Keratinocyte (primary cell): ENCODE results near the gene MID1. TPM values are rescaled to one million over a fixed set of nuclear protein-coding genes. Genes with fewer than 3 reads are reported as not detected.

Experiments used
- DNase-seq: peaks from one replicate; pipeline ENCODE4 v3.0.0-alpha.2; 2011; ENCODE audit warnings: low read depth, missing footprints, low spot score
- FAIRE-seq: peaks from 2 replicates; lab custom pipeline; 2011; peaks lifted over from hg19 to GRCh38; lab: Jason Lieb, UNC
- H2AFZ ChIP-seq: 2 replicates; pipeline ENCODE4 v1.6.0; 2012; ENCODE audit warnings: low read length, control low read depth, inconsistent platforms; ENCODE audit not compliant: control insufficient read depth
- H3K27ac ChIP-seq: 2 replicates; pipeline ENCODE4 v1.5.1; 2011; ENCODE audit warnings: low read length; ENCODE audit not compliant: control insufficient read depth, insufficient read depth
- H3K27me3 ChIP-seq: 3 replicates; pipeline ENCODE4 v1.6.0; 2011; ENCODE audit warnings: low read length; ENCODE audit not compliant: control insufficient read depth, insufficient read depth; ENCODE audit errors: extremely low read depth
- H3K36me3 ChIP-seq, 2 experiments: 2 replicates in 1 of 2; 3 replicates in 1 of 2; pipeline ENCODE4 v1.5.1; 2011; ENCODE audit warnings: low read length in 2 of 2, mild to moderate bottlenecking in 1 of 2; ENCODE audit not compliant: control insufficient read depth in 2 of 2, insufficient read depth in 2 of 2; ENCODE audit errors: extremely low read depth in 1 of 2
- H3K4me1 ChIP-seq: 3 replicates; pipeline ENCODE4 v1.5.1; 2011; ENCODE audit warnings: low read length; ENCODE audit not compliant: control insufficient read depth, insufficient read depth; ENCODE audit errors: extremely low read depth
- H3K4me2 ChIP-seq: 3 replicates; pipeline ENCODE4 v1.6.0; 2011; ENCODE audit warnings: low read depth, low read length; ENCODE audit not compliant: control insufficient read depth, insufficient read depth; ENCODE audit errors: extremely low read depth
- H3K4me3 ChIP-seq, 3 experiments: fragments of 200-600 bp in 1 of 3; sonication (generic) in 1 of 3; 2 replicates in 2 of 3; 3 replicates in 1 of 3; pipeline ENCODE4 v1.5.1; 2011 to 2016; ENCODE audit warnings: low read length in 3 of 3, mild to moderate bottlenecking in 3 of 3, control low read depth in 2 of 3, inconsistent platforms in 1 of 3, low read depth in 1 of 3, mixed read lengths in 1 of 3, mixed run types in 1 of 3, moderate library complexity in 1 of 3; ENCODE audit not compliant: control insufficient read depth in 2 of 3, insufficient read depth in 2 of 3; ENCODE audit errors: extremely low read depth in 1 of 3
- H3K79me2 ChIP-seq: 2 replicates; pipeline ENCODE4 v1.6.0; 2012; ENCODE audit warnings: low read length; ENCODE audit not compliant: control insufficient read depth, insufficient read depth
- H3K9ac ChIP-seq: 3 replicates; pipeline ENCODE4 v1.6.0; 2011; ENCODE audit warnings: low read length; ENCODE audit not compliant: control insufficient read depth, insufficient read depth; ENCODE audit errors: extremely low read depth
- H3K9me1 ChIP-seq: 3 replicates; pipeline ENCODE4 v1.6.0; 2011; ENCODE audit warnings: low read length; ENCODE audit not compliant: control insufficient read depth, insufficient read depth; ENCODE audit errors: extremely low read depth
- H3K9me3 ChIP-seq: 2 replicates; pipeline ENCODE4 v1.5.1; 2012; ENCODE audit warnings: low read depth, low read length; ENCODE audit not compliant: control insufficient read depth
- H4K20me1 ChIP-seq: 3 replicates; pipeline ENCODE4 v1.6.0; 2011; ENCODE audit warnings: low read length; ENCODE audit not compliant: control insufficient read depth, insufficient read depth; ENCODE audit errors: extremely low read depth
- CTCF ChIP-seq, 3 experiments: IDR thresholded peaks in 1 of 3; conservative IDR thresholded peaks in 1 of 3; optimal IDR thresholded peaks in 1 of 3; 2 replicates in 2 of 3; 3 replicates in 1 of 3; pipeline versions ENCODE3 to v1.5.1; 2011; ENCODE audit warnings: low read length in 3 of 3, mild to moderate bottlenecking in 3 of 3, moderate library complexity in 2 of 3, control low read depth in 1 of 3, inconsistent platforms in 1 of 3; ENCODE audit not compliant: insufficient read depth in 2 of 3; ENCODE audit errors: extremely low read depth in 1 of 3
- EZH2 ChIP-seq: IDR thresholded peaks from one replicate; pipeline ENCODE4 v1.6.1; 2012; ENCODE audit warnings: inconsistent platforms, mild to moderate bottlenecking, low read length, moderate library complexity
- dilution Hi-C: fragments of 300-500 bp; cut with MboI; formaldehyde crosslinking; loops from one replicate; pipeline ENCODE4 v1.7.0; 2020; ENCODE audit warnings: low sequenced_read_pairs; ENCODE audit not compliant: extremely low pct_ligation_motif_present
- polyA plus RNA-seq, 5 experiments: library from polyadenylated mRNA; depleted of rRNA in 3 of 5; stranded (reverse) in 3 of 5; stranded (forward) in 1 of 5; unstranded in 1 of 5; fragments of >200 nt; gene quantifications; 1 replicate in 1 of 5; 2 replicates in 3 of 5; 3 replicates in 1 of 5; pipeline versions ENCODE4 v1.2.1 to v1.2.3, GENCODE V29; 2011 to 2012; ENCODE audit warnings: missing spikeins in 2 of 5, low read depth in 1 of 5, low replicate concordance in 1 of 5

The MID1 gene
- polyA plus RNA-seq, 1 donor (not counting 4 experiments of a cell fraction or from before 2014, with no cell fraction given): 9.2 TPM

GRCh38 chrX:10574663-10575062 lies 45.7 kb downstream of the MID1 start:
- peak; percentile 5 for FAIRE-seq
- no peak for TF ChIP-seq EZH2
- TF ChIP-seq CTCF (optimal IDR thresholded peaks at IDR 0.05 in 1 of 3, IDR thresholded peaks at IDR 0.05 in 1 of 3, conservative IDR thresholded peaks at IDR 0.05 in 1 of 3; ENCODE audit: extremely low read depth in 1 of 3, insufficient read depth in 2 of 3, low read length in 3 of 3): no peak
- no peaks in the 10 kb centered on the region for H3K27me3 ChIP-seq

DNA sequence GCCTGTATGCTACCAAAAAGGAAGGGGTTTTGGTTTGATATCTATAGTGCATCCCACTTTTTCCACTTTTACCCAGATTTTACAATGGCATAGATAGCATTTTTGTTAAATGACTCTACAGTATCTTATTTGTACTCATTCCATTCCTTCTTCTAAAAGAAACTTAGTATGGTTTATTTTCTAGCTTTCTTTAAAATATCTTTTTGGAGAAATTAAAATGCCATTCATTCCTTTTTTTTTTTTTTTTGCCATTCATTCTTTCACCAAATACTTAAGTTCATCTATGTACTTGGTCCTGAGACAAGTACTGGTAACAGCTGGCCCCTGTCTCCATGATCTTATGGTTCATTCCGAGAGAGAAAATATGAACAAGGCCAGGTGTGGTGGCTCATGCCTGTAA lies 49.1 kb downstream of the MID1 start:
- Histone ChIP-seq H3K4me1 (peaks cover 17% of the 10 kb centered on the region), H3K9me3 (no peaks in the 10 kb centered on the region), H3K79me2 (peaks cover 35% of the 10 kb centered on the region), H3K27me3 (no peaks in the 10 kb centered on the region), H2AFZ (no peak overlapping the region), H3K4me3 (no peak overlapping the region), H3K9me1 (no peaks in the 10 kb centered on the region), H3K4me2 (no peak overlapping the region), H4K20me1 (no peaks in the 10 kb centered on the region), H3K9ac (no peak overlapping the region), H3K36me3 (peaks cover 0 to 6% of the 10 kb centered on the region in 2 experiments), H3K27ac (no peak overlapping the region)
- no peak for DNase-seq
- no peak for TF ChIP-seq EZH2
- TF ChIP-seq CTCF (optimal IDR thresholded peaks at IDR 0.05 in 1 of 3, IDR thresholded peaks at IDR 0.05 in 1 of 3, conservative IDR thresholded peaks at IDR 0.05 in 1 of 3; ENCODE audit: extremely low read depth in 1 of 3, insufficient read depth in 2 of 3, low read length in 3 of 3): no peak
- dilution Hi-C loops: no loop called here
- FAIRE-seq: no peak

More at GRCh38 chrX:10574663-10575062, 45.7 kb downstream of the MID1 start:
- no peak overlapping the region for H3K4me2 ChIP-seq
- H3K79me2 ChIP-seq: peaks cover 34% of the 10 kb centered on the region
- peaks cover 32% of the 10 kb centered on the region for H3K4me1 ChIP-seq
- H3K9me3 ChIP-seq: no peaks in the 10 kb centered on the region
- no peaks in the 10 kb centered on the region for H3K36me3 ChIP-seq
- no peak overlapping the region for H2AFZ ChIP-seq
- peak overlapping the region; percentile 24 for H3K27ac ChIP-seq
- dilution Hi-C loops: no loop called here
- no peak overlapping the region for H3K4me3 ChIP-seq
- H3K9ac ChIP-seq: no peak overlapping the region
- no peak for DNase-seq
- no peaks in the 10 kb centered on the region for H4K20me1 ChIP-seq
- no peaks in the 10 kb centered on the region for H3K9me1 ChIP-seq
